GM12872 (cell line): Measurements from ENCODE around the gene NOS1AP.

Experiments used
- CTCF ChIP-seq: IDR thresholded peaks from 3 replicates; pipeline ENCODE4 v1.5.1; 2011; ENCODE audit warnings: low read depth, mild to moderate bottlenecking, low read length, moderate library complexity; ENCODE audit not compliant: insufficient read depth

The NOS1AP gene

DNA sequence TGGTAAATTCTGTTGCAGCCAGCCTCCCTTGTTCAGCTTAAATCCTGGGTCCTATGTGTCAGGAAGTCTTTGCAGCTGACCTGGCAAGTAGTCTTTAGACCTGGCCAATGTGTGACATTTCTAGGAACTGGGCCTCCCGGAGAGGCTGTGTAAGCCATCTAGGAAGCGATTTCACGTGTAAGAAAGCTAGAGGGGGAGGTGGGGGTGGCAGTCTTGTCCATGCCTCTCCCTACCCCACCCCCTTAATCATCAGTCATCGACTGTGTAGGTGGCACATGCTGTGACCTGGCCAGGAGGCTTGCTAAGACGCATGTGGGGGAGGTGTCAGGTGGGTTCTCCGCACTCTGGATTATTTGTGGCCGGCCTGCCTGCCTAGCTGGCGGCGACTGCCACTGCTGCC lies 320.5 kb downstream of the NOS1AP start:
- TF ChIP-seq CTCF = no peak

GRCh38 chr1:162390396-162391185 lies 321.1 kb downstream of the NOS1AP start:
- TF ChIP-seq CTCF = no peak

- TF ChIP-seq CTCF = peak; percentile 76
Measured at GRCh38 chr1:162391790-162392563, 322.5 kb downstream of the NOS1AP start.

- no peak for TF ChIP-seq CTCF
Measured at GRCh38 chr1:162396201-162396906, 326.9 kb downstream of the NOS1AP start.

- TF ChIP-seq CTCF = no peak
Measured at GRCh38 chr1:162397039-162397448, 327.6 kb downstream of the NOS1AP start.

- TF ChIP-seq CTCF = no peak
Measured at GRCh38 chr1:162397943-162398560, 328.6 kb downstream of the NOS1AP start.
